ENCODE measurements around the gene SLC1A5.
A peak's percentile ranks its signal among the peaks of the same experiment; 100 is the strongest.

The SLC1A5 gene

GRCh38 chr19:46788262-46788967 lies at the start of gene SLC1A5 (continued):
- TF ChIP-seq ZNF768 (tag by site-specific recombination; IDR thresholded peaks at IDR 0.05) = 0 out of 2 replicates have a peak, but pooled peaks have one; percentile 12
- TF ChIP-seq ZEB2 (tag by site-specific recombination; IDR thresholded peaks at IDR 0.05) = 0 out of 2 replicates have a peak, but pooled peaks have one; percentile 52
- peak; percentile 70; the same call in 1 of the 2 replicates for TF ChIP-seq GLIS2 (tag by site-specific recombination; IDR thresholded peaks at IDR 0.05)
- peak; percentile 72; the same call in 1 of the 2 replicates for TF ChIP-seq ZNF148 (tag by site-specific recombination; IDR thresholded peaks at IDR 0.05; ENCODE audit: borderline replicate concordance)
- peak; percentile 72 for TF ChIP-seq PRDM10 (tag by site-specific recombination; IDR thresholded peaks at IDR 0.05)
- TF ChIP-seq GLI4 (tag by site-specific recombination; IDR thresholded peaks at IDR 0.05) = 0 out of 2 replicates have a peak, but pooled peaks have one; percentile 75
- no peak for TF ChIP-seq PRDM2 (tag by site-specific recombination; IDR thresholded peaks at IDR 0.05; ENCODE audit: borderline replicate concordance)
- no peak for TF ChIP-seq ZNF114 (tag by site-specific recombination; IDR thresholded peaks at IDR 0.05)
- peak; percentile 78 for TF ChIP-seq HIC1 (tag by site-specific recombination; IDR thresholded peaks at IDR 0.05)
- peak; percentile 90 for TF ChIP-seq KLF16 (tag by site-specific recombination; IDR thresholded peaks at IDR 0.05)
- TF ChIP-seq ZNF2 (tag by site-specific recombination; IDR thresholded peaks at IDR 0.05) = peak; percentile 24; the same call in 1 of the 2 replicates
- TF ChIP-seq KLF9 (tag by site-specific recombination; IDR thresholded peaks at IDR 0.05; ENCODE audit: low read depth) = peak; percentile 87
- no peak for TF ChIP-seq ZNF521 (tag by site-specific recombination; IDR thresholded peaks at IDR 0.05)
- TF ChIP-seq ZNF76 (tag by site-specific recombination; IDR thresholded peaks at IDR 0.05; ENCODE audit: borderline replicate concordance, low read depth) = no peak
- TF ChIP-seq GLIS1 (tag by site-specific recombination; IDR thresholded peaks at IDR 0.05) = peak; percentile 65
- no peak for TF ChIP-seq ZNF658 (tag by site-specific recombination; IDR thresholded peaks at IDR 0.05)
- TF ChIP-seq KLF1 (tag by site-specific recombination; IDR thresholded peaks at IDR 0.05) = peak; percentile 66; the same call in 1 of the 2 replicates
- peak; percentile 99 for TF ChIP-seq KLF10 (tag by site-specific recombination; IDR thresholded peaks at IDR 0.05)
- TF ChIP-seq ZNF670 (tag by site-specific recombination; IDR thresholded peaks at IDR 0.05; ENCODE audit: low read depth) = no peak
- peak; percentile 56 for TF ChIP-seq ZBTB48 (tag by site-specific recombination; IDR thresholded peaks at IDR 0.05)
- no peak for TF ChIP-seq ZBTB49 (tag by site-specific recombination; IDR thresholded peaks at IDR 0.05; ENCODE audit: low read depth)
- no peak for TF ChIP-seq ZNF169 (tag by site-specific recombination; IDR thresholded peaks at IDR 0.05)
- peak; percentile 93 for TF ChIP-seq ZFP37 (tag by site-specific recombination; IDR thresholded peaks at IDR 0.05)

All from HEK293 (cell line).